Heart left ventricle (tissue), 13 donors: ENCODE measurements around the gene VIM.

ENCODE experiments used
- POLR2A ChIP-seq, 2 donors: fragments of 450-650 bp; IDR thresholded peaks; one replicate each; pipeline ENCODE4 v1.6.1; 2017; ENCODE audit warnings: antibody characterized with exemption in 2 of 2, mild to moderate bottlenecking in 2 of 2, moderate library complexity in 2 of 2
- TF ChIP-seq, protein P1 (sequence below), 12 donors: fragments of 200-600 bp; sonication (generic) in 4 of 12; IDR thresholded peaks; one replicate each; pipeline versions ENCODE4 v1.5.0 to v1.8.0; 2018 to 2022; ENCODE audit warnings: antibody characterized with exemption in 12 of 12, mild to moderate bottlenecking in 5 of 12
- donor health status: ischemic (EF 13 %, LVEDD 7.1; RV severe dilation, severe dysfunction).
- donor health status: DM: no; HTN: yes; CAD: no.
- donor health status: DM: no; HTN: no; CAD: no.
- donor health status: ischemic (EF 25% LVEDD 6.9; RV normal size, moderate dysfunction).
- donor health status: ischemic (EF 25% LVEDD 5.7; RV mildly dilated, moderate dysfunction).
- donor health status: ischemic (EF 35%, LVEDD 5.7; RV mildly dilated, moderate dysfunction).
- donor health status: nonischemic (EF 11% LVEDD 7.7; RV severe dilation, severe dysfunction).
- donor health status: DM: yes; HTN: yes; CAD: no.
- donor health status: PGD.
- donor health status: ischemic (EF 29% LVEDD 5.4; RV normal size, mild dysfunction).
- donor health status: nonischemic (EF 23%, LVEDD 6.1; RV moderate dilation, normal function).

DNA sequence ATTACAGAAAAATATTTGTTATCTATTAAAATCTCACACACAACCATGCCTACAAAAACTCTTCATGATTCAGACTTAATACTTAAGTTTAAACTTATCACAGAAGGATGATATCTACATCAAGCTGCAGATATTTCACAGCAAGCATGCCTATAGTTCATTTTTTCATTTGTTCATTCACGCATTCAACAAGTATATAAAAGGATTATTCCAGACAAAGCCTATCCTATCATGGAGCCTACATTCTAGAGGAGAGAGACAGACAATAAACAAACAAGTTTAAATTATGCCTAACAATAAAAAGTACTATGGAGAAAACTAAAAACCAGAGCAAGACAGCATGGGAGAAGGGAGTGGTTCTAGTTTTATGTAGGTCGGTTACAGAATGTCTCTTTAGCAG lies 37.4 kb upstream of the VIM start:
- TF ChIP-seq, protein P1, sequence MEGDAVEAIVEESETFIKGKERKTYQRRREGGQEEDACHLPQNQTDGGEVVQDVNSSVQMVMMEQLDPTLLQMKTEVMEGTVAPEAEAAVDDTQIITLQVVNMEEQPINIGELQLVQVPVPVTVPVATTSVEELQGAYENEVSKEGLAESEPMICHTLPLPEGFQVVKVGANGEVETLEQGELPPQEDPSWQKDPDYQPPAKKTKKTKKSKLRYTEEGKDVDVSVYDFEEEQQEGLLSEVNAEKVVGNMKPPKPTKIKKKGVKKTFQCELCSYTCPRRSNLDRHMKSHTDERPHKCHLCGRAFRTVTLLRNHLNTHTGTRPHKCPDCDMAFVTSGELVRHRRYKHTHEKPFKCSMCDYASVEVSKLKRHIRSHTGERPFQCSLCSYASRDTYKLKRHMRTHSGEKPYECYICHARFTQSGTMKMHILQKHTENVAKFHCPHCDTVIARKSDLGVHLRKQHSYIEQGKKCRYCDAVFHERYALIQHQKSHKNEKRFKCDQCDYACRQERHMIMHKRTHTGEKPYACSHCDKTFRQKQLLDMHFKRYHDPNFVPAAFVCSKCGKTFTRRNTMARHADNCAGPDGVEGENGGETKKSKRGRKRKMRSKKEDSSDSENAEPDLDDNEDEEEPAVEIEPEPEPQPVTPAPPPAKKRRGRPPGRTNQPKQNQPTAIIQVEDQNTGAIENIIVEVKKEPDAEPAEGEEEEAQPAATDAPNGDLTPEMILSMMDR (IDR thresholded peaks at IDR 0.05) = no peak
- no peak for TF ChIP-seq POLR2A (IDR thresholded peaks at IDR 0.05)
